HEK293T (cell line): ENCODE results near the gene RASL11A.

Source experiments
- CTBP1 ChIP-seq: fragments of 450-650 bp; IDR thresholded peaks from 2 replicates; pipeline ENCODE4 v1.6.1; 2016; ENCODE audit warnings: borderline replicate concordance
- ELF4 ChIP-seq: fragments of 450-650 bp; IDR thresholded peaks from 2 replicates; pipeline ENCODE4 v1.6.1; 2017; ENCODE audit warnings: antibody characterized with exemption
- FOXA1 ChIP-seq: fragments of 450-650 bp; IDR thresholded peaks from 2 replicates; pipeline ENCODE4 v1.6.1; 2016; ENCODE audit warnings: mild to moderate bottlenecking
- FOXK2 ChIP-seq: fragments of 450-650 bp; IDR thresholded peaks from 2 replicates; pipeline ENCODE4 v1.6.1; 2016; ENCODE audit warnings: mild to moderate bottlenecking

GRCh38 chr13:27280009-27280656, 9.5 kb downstream of the RASL11A start:
- TF ChIP-seq FOXK2 (no peak), FOXA1 (no peak), CTBP1 (no peak), ELF4 (no peak)
